ENCODE results near the gene SFXN5.
"Not testable (repeated sequence)": the region's sequence is repeated elsewhere in the genome, so short reads cannot be mapped to it uniquely, and the experiment has no call there.

Gene SFXN5

GRCh38 chr2:73071360-73072128 is at the start of gene SFXN5:
Gene SFXN5, minus strand, starts transcription at chr2:73071712. Its CDS starts 7 bp downstream, at chr2:73071705.
- peak within 1 kb of the TSS; percentile 61 for H3K4me3 ChIP-seq (replicated peaks; ENCODE audit: low read depth, low read length)
- DNase-seq (ENCODE audit: extremely low read depth, low read depth), result peak; percentile 82
- no peak for TF ChIP-seq CTCF (IDR thresholded peaks at IDR 0.05; ENCODE audit: low read depth, low read length, missing control alignments)

GRCh38 chr2:73119611-73120239 is 48.2 kb upstream of the SFXN5 start:
- not testable (repeated sequence) for H3K4me3 ChIP-seq (replicated peaks; ENCODE audit: low read depth, low read length); DNase-seq (ENCODE audit: extremely low read depth, low read depth)

GRCh38 chr2:73117441-73117840 is 45.9 kb upstream of the SFXN5 start:
- no peak for DNase-seq (ENCODE audit: extremely low read depth, low read depth)
- no peak for TF ChIP-seq CTCF (IDR thresholded peaks at IDR 0.05; ENCODE audit: low read depth, low read length, missing control alignments)
- no peak overlapping the region for H3K4me3 ChIP-seq (replicated peaks; ENCODE audit: low read depth, low read length)

DNA sequence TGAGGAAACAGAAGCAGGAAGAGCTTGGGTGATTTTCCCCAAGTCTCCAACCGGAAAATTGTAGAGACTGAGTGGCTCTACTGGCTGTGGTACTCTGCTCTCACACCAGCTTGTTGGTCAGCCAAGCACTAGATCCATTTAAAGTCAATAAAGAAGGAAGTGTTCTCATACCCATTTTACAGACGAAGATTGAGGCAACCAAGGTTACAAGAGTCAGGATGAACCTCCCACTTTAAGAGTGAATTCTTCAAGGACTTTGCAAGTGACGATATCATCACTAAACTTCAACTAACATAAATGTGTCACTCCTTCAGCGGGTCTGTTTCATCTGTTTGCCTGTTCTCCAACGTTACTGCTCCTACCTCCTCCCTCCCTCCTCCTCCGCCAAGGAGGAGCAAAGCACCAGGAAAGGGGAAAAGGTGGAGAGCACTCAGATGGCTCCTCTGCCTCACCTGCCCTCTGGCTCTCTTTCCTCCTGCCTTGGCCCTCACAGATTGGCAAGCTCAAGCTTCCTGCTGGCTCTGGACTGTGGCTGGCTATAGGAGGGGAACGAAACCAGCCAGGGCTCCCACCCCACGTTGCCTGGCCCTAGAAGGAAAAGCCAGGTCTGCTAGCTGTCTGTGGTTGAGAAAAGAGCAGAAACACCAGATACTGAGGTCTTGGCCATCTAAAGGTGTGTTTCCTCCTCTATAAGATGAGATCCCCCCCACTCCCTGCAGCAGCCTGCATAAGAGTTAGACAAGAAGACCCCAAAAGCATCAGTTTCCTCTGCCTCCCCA is 44.9 kb upstream of the SFXN5 start:
- no peak for TF ChIP-seq CTCF (IDR thresholded peaks at IDR 0.05; ENCODE audit: low read depth, low read length, missing control alignments)
- no peak for DNase-seq (ENCODE audit: extremely low read depth, low read depth)
- H3K4me3 ChIP-seq (replicated peaks; ENCODE audit: low read depth, low read length), result no peak overlapping the region

DNA sequence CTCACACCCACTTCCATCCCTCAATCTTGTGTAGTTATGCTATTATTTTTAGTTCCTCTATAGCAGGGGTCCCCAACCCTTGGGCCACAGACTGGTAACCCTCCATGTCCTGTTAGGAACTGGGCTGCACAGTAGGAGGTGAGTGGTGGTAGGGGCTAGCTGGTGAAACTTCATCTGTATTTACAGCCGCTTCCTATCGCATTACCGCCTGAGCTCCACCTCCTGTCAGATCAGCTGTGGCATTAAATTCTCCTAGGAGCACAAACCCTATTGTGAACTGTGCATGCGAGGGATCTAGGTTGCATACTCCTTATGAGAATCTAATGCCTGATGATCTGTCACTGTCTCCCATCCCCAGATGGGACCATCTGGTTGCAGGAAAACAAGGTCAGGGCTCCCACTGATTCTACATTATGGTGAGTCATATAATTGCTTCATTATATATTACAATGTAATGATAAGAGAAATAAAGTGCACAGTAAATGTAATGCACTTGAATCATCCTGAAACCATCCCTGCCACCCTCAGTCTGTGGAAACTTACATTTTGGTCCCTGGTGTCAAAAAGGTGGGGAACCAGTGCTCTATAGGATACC is 42.9 kb upstream of the SFXN5 start:
- TF ChIP-seq CTCF (IDR thresholded peaks at IDR 0.05; ENCODE audit: low read depth, low read length, missing control alignments), result no peak
- no peak overlapping the region for H3K4me3 ChIP-seq (replicated peaks; ENCODE audit: low read depth, low read length)
- DNase-seq (ENCODE audit: extremely low read depth, low read depth), result no peak

GRCh38 chr2:73112913-73113854 is 41.7 kb upstream of the SFXN5 start, which contains the start of gene RAB11FIP5:
Gene RAB11FIP5, minus strand, starts transcription at chr2:73112948. Its CDS starts 171 bp downstream, at chr2:73112777.
- peak within 1 kb of the TSS; percentile 67 for H3K4me3 ChIP-seq (replicated peaks; ENCODE audit: low read depth, low read length)
- no peak for DNase-seq (ENCODE audit: extremely low read depth, low read depth)
- TF ChIP-seq CTCF (IDR thresholded peaks at IDR 0.05; ENCODE audit: low read depth, low read length, missing control alignments), result no peak

All from HFF-Myc (cell line).